Measurements from ENCODE around the gene KRT33B. TPM values are rescaled to one million over a fixed set of nuclear protein-coding genes. Genes with fewer than 3 reads are reported as not detected.

The KRT33B gene
- total and polyA plus RNA-seq, 2 of the 8 experiments (the other 6 are each of a cell fraction or from before 2014, with no cell fraction given) = not detected

DNA sequence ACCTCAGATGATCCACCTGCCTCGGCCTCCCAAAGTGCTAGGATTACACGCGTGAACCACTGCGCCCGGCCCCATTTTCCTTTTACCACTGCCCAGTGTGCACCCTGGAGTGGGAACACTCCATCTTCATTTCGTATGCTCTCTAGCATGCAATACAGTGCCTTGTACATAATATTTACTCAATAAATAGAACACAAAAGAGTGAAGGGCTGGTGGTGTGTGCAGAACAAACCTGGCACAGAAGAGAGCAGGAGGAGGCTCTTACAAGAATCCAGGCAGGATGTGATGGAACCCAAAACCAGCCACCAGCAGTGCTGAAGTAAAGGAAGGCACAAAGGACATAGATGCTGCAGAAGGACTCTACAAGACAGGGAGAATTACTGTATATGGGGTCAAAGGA is 47.5 kb upstream of the KRT33B start:
- DNase-seq (ENCODE audit: low read depth in 1 of 2, low spot score in 2 of 2) = no peak
- ChIA-PET POLR2A (ENCODE audit: partially characterized antibody) (no interaction called here), CTCF (ENCODE audit: partially characterized antibody) (interaction anchor here (0.8 to 3.8 kb wide), 37 partner anchors 9 to 562 kb away, joined by 3 to 51 read pairs (median 4); partner anchors contain the start of genes KRT19, KRT33B and KRT38)
- no peak overlapping the region for H4K91ac ChIP-seq (replicated peaks; ENCODE audit: insufficient read length, low read length)
- no peak overlapping the region for H3K4me2 ChIP-seq (ENCODE audit: insufficient read depth in 1 of 2, low read depth in 2 of 2, low read length in 2 of 2)
- H3K9me3 ChIP-seq (ENCODE audit: insufficient read depth in 2 of 2, low read depth in 1 of 2, low read length in 1 of 2) = no peaks in the 10 kb centered on the region
- H3K23ac ChIP-seq (ENCODE audit: insufficient read length) = no peak overlapping the region
- no peaks in the 10 kb centered on the region for H4K20me1 ChIP-seq (replicated peaks in 1 of 2; ENCODE audit: control insufficient read depth in 1 of 2, insufficient read depth in 2 of 2, low read length in 2 of 2)
- no peak overlapping the region for H2BK5ac ChIP-seq (ENCODE audit: low read depth, low read length)
- no peaks in the 10 kb centered on the region for H3K79me1 ChIP-seq (ENCODE audit: low read depth, low read length)
- H3K18ac ChIP-seq (ENCODE audit: extremely low read depth, low read length) = no peak overlapping the region
- no peak overlapping the region for H2AK5ac ChIP-seq (ENCODE audit: low read depth, low read length)
- H3K56ac ChIP-seq (replicated peaks; ENCODE audit: insufficient read length, low read depth, low read length) = no peak overlapping the region
- no peaks in the 10 kb centered on the region for H3K36me3 ChIP-seq (ENCODE audit: control insufficient read depth in 2 of 4, insufficient read depth in 4 of 4, low read length in 3 of 4)
- no peak overlapping the region for H2BK12ac ChIP-seq (ENCODE audit: low read depth, low read length)
- H2BK120ac ChIP-seq (replicated peaks; ENCODE audit: low read depth, low read length) = no peak overlapping the region
- no peak overlapping the region; the same call in 1 of the 2 replicates for H2BK15ac ChIP-seq (ENCODE audit: low read length)
- 92% methylated on average over 6 of the region's 6 CpGs; no CpG with 5 or more reads in 1 of the 2 experiments for whole genome bisulfite sequencing, 2 experiments (ENCODE audit: extremely low coverage in 1 of 2, insufficient coverage in 1 of 2, insufficient read length in 1 of 2, insufficient replicate concordance in 2 of 2, low coverage in 1 of 2, low lambda C conversion rate in 2 of 2, missing lambda C conversion rate in 1 of 2)
- no peaks in the 10 kb centered on the region for H3K23me2 ChIP-seq (ENCODE audit: low read depth, low read length)
- no peak overlapping the region for H2AFZ ChIP-seq (ENCODE audit: low read length)
- H3K4me3 ChIP-seq (ENCODE audit: extremely low read depth in 1 of 4, insufficient read depth in 2 of 4, low read depth in 3 of 4, low read length in 4 of 4) = no peak overlapping the region
- no peak overlapping the region for H2BK20ac ChIP-seq (ENCODE audit: low read length)
- no peak for FAIRE-seq
- no peak overlapping the region for H3K9ac ChIP-seq (replicated peaks in 1 of 4; ENCODE audit: extremely low read depth in 1 of 4, low read depth in 3 of 4, low read length in 3 of 4)
- no peak overlapping the region for H3K27ac ChIP-seq (ENCODE audit: low read depth, low read length)
- H3K14ac ChIP-seq (ENCODE audit: insufficient read length) = no peak overlapping the region
- H3K79me2 ChIP-seq (ENCODE audit: control insufficient read depth in 1 of 2, insufficient read depth in 2 of 2, low read length in 2 of 2) = no peaks in the 10 kb centered on the region
- peaks cover 0 to 7% (median 0%) of the 10 kb centered on the region in 4 experiments; a peak in 4 of 7 replicates for H3K4me1 ChIP-seq (replicated peaks in 1 of 4; ENCODE audit: control insufficient read depth in 3 of 4, insufficient read depth in 4 of 4, low read length in 3 of 4)
- no peak overlapping the region for H4K5ac ChIP-seq (ENCODE audit: insufficient read length, low read depth, low read length)
- H3K4ac ChIP-seq (replicated peaks; ENCODE audit: insufficient read length, low read depth, low read length) = no peak overlapping the region
- H4K8ac ChIP-seq (ENCODE audit: extremely low read depth, insufficient read depth, low read length) = no peak overlapping the region
- no peaks in the 10 kb centered on the region; a peak in 2 of 7 replicates for H3K27me3 ChIP-seq (replicated peaks in 1 of 4; ENCODE audit: control insufficient read depth in 3 of 4, extremely low read depth in 1 of 4, insufficient read depth in 3 of 4, low read length in 3 of 4)
- no peak for TF ChIP-seq GTF2F1 (IDR thresholded peaks at IDR 0.05; ENCODE audit: borderline replicate concordance, low read depth, low read length)
- no peak for TF ChIP-seq CHD1 (IDR thresholded peaks at IDR 0.05; ENCODE audit: low read depth, low read length)
- TF ChIP-seq FOSL1 (IDR thresholded peaks at IDR 0.05; ENCODE audit: insufficient read depth, low read depth, low read length) = no peak
- no peak for TF ChIP-seq NANOG (IDR thresholded peaks at IDR 0.05; ENCODE audit: insufficient read depth, low read depth, low read length, poor library complexity, severe bottlenecking)
- TF ChIP-seq, protein P1, sequence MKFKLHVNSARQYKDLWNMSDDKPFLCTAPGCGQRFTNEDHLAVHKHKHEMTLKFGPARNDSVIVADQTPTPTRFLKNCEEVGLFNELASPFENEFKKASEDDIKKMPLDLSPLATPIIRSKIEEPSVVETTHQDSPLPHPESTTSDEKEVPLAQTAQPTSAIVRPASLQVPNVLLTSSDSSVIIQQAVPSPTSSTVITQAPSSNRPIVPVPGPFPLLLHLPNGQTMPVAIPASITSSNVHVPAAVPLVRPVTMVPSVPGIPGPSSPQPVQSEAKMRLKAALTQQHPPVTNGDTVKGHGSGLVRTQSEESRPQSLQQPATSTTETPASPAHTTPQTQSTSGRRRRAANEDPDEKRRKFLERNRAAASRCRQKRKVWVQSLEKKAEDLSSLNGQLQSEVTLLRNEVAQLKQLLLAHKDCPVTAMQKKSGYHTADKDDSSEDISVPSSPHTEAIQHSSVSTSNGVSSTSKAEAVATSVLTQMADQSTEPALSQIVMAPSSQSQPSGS (IDR thresholded peaks at IDR 0.05; ENCODE audit: low read length) = no peak
- TF ChIP-seq BACH1 (IDR thresholded peaks at IDR 0.05; ENCODE audit: low read length) = no peak
